Panc1 (cell line): ENCODE measurements around the gene GLIPR1L1. TPM values are rescaled to one million over a fixed set of nuclear protein-coding genes. Genes with fewer than 3 reads are reported as not detected.

Experiments
- ATAC-seq: fragments of 200-7000 bp; cut with Tn5 transposase; 2 replicates; pipeline ENCODE4 v1.9.1; 2020; ENCODE audit warnings: mild to moderate bottlenecking, moderate library complexity
- BruUV-seq: library from RNA; stranded (reverse); fragments of 400-500 nt; replicated peaks from 2 replicates; lab custom pipeline; 2021; lab: Mats Ljungman, UMichigan
- CTCF ChIA-PET: fragments of 300-600 bp; sonication (Branson Sonifier 250); formaldehyde crosslinking; loops from one replicate; lab custom pipeline; 2022; ENCODE audit warnings: antibody characterized with exemption; lab: Charles Lee
- POLR2A ChIA-PET: fragments of 300-600 bp; sonication (Branson Sonifier 250); formaldehyde crosslinking; loops from one replicate; lab custom pipeline; 2022; ENCODE audit warnings: antibody characterized with exemption; lab: Charles Lee
- DNase-seq: peaks from one replicate; pipeline ENCODE4 v3.0.0-alpha.2; 2010; ENCODE audit warnings: low read depth, low spot score
- H3K27ac ChIP-seq: 2 replicates; pipeline ENCODE4 v1.5.1; 2011; ENCODE audit warnings: mild to moderate bottlenecking, low read length, inconsistent platforms
- H3K27me3 ChIP-seq: fragments of 200-500 bp; sonication (Bioruptor generic); 2 replicates; pipeline ENCODE4 v1.6.0; 2014; ENCODE audit warnings: low read length, inconsistent platforms; ENCODE audit not compliant: control insufficient read depth, insufficient read depth
- H3K36me3 ChIP-seq: fragments of 200-500 bp; sonication (Bioruptor generic); 2 replicates; pipeline ENCODE4 v1.5.1; 2014; ENCODE audit warnings: inconsistent platforms, mild to moderate bottlenecking, low read length, moderate library complexity; ENCODE audit not compliant: control insufficient read depth, insufficient read depth
- H3K4me1 ChIP-seq: 2 replicates; pipeline ENCODE4 v1.5.1; 2011; ENCODE audit warnings: inconsistent platforms, mild to moderate bottlenecking, low read length, moderate library complexity; ENCODE audit not compliant: control insufficient read depth, insufficient read depth
- H3K4me3 ChIP-seq, 2 experiments: 2 replicates each; pipeline ENCODE4 v1.5.1; 2011 to 2012; ENCODE audit warnings: low read depth in 2 of 2, low read length in 2 of 2, mild to moderate bottlenecking in 2 of 2, inconsistent platforms in 1 of 2, moderate library complexity in 1 of 2
- H3K9me3 ChIP-seq: fragments of 200-500 bp; sonication (Bioruptor generic); 2 replicates; pipeline ENCODE4 v1.5.1; 2014; ENCODE audit warnings: low read depth, mild to moderate bottlenecking, inconsistent platforms, low read length, moderate library complexity; ENCODE audit not compliant: control insufficient read depth, insufficient read depth
- CTCF ChIP-seq: fragments of 450-650 bp; IDR thresholded peaks from 2 replicates; pipeline ENCODE4 v1.5.1; 2017; ENCODE audit warnings: mild to moderate bottlenecking
- POLR2AphosphoS5 ChIP-seq: IDR thresholded peaks from 2 replicates; pipeline ENCODE4 v1.6.1; 2012; ENCODE audit warnings: mild to moderate bottlenecking, low read depth, low read length, moderate library complexity
- REST ChIP-seq, 2 experiments: IDR thresholded peaks; 2 replicates each; pipeline ENCODE4 v1.6.1; 2011 to 2012; ENCODE audit warnings: low read depth in 2 of 2, control low read depth in 1 of 2, low read length in 1 of 2, mild to moderate bottlenecking in 1 of 2, moderate library complexity in 1 of 2; ENCODE audit not compliant: insufficient read depth in 1 of 2
- SIN3A ChIP-seq: IDR thresholded peaks from 2 replicates; pipeline ENCODE4 v1.6.1; 2012; ENCODE audit warnings: low read depth, mild to moderate bottlenecking, low read length, moderate library complexity, borderline replicate concordance; ENCODE audit not compliant: insufficient read depth
- TCF7L2 ChIP-seq: IDR thresholded peaks from 2 replicates; pipeline ENCODE4 v1.6.1; 2011; ENCODE audit warnings: mild to moderate bottlenecking, low read depth, low read length, inconsistent platforms
- in situ Hi-C: cut with HindIII; loops from 2 replicates; pipeline ENCODE4 v1.10.0; 2016; ENCODE audit warnings: low sequenced_read_pairs, low pct_unique_long_range_greater_than_20kb
- intact Hi-C: fragments of 100-400 bp; cut with micrococcal nuclease; formaldehyde crosslinking; loops from one replicate; pipeline ENCODE4 v1.10.0; 2022; ENCODE audit not compliant: unreplicated experiment
- total RNA-seq: library from RNA; stranded (reverse); gene quantifications from one replicate; pipeline ENCODE4 v1.2.1, GENCODE V29; 2021; ENCODE audit not compliant: unreplicated experiment

GLIPR1L1 gene
- total RNA-seq, 1 experiment from 2014 or later, result not detected

- intact Hi-C loops (no loop called here), in situ Hi-C loops (no loop called here)
- DNase-seq (no peak), ATAC-seq (no peak)
- BruUV-seq, result no TSS peak
- no peak overlapping the region for H3K4me3 ChIP-seq
- H3K27me3 ChIP-seq, result no peaks in the 10 kb centered on the region
- H3K9me3 ChIP-seq, result peaks cover 3% of the 10 kb centered on the region; the same call in 1 of the 2 replicates
- ChIA-PET POLR2A (no interaction called here), CTCF (no interaction called here)
- H3K4me1 ChIP-seq, result no peaks in the 10 kb centered on the region
- H3K36me3 ChIP-seq, result no peaks in the 10 kb centered on the region
- no peak for TF ChIP-seq POLR2AphosphoS5
- TF ChIP-seq SIN3A, result no peak
- TF ChIP-seq TCF7L2, result no peak
- no peak for TF ChIP-seq CTCF
- TF ChIP-seq REST (IDR thresholded peaks at IDR 0.05; ENCODE audit: insufficient read depth in 1 of 2, low read depth in 2 of 2, low read length in 1 of 2), result no peak
- H3K27ac ChIP-seq, result no peak overlapping the region
Measured at GRCh38 chr12:75364919-75365318, 30.4 kb downstream of the GLIPR1L1 start.

- ATAC-seq, result no peak
- Histone ChIP-seq H3K27me3 (no peaks in the 10 kb centered on the region), H3K36me3 (no peaks in the 10 kb centered on the region), H3K4me3 (no peak overlapping the region), H3K9me3 (peaks cover 3% of the 10 kb centered on the region; the same call in 1 of the 2 replicates), H3K27ac (no peak overlapping the region), H3K4me1 (no peaks in the 10 kb centered on the region)
- BruUV-seq, result no TSS peak
- no peak for DNase-seq
- TF ChIP-seq SIN3A, result no peak
- TF ChIP-seq POLR2AphosphoS5, result no peak
- TF ChIP-seq CTCF, result no peak
- intact Hi-C loops, result no loop called here
- in situ Hi-C loops, result no loop called here
- POLR2A ChIA-PET, result no interaction called here
- CTCF ChIA-PET, result no interaction called here
Measured at GRCh38 chr12:75366629-75367028, 32.2 kb downstream of the GLIPR1L1 start.

GRCh38 chr12:75374971-75375370 is 40.5 kb downstream of the GLIPR1L1 start:
- ChIA-PET CTCF (no interaction called here), POLR2A (no interaction called here)
- Histone ChIP-seq H3K4me3 (no peak overlapping the region), H3K4me1 (no peaks in the 10 kb centered on the region), H3K27me3 (no peaks in the 10 kb centered on the region), H3K27ac (no peak overlapping the region), H3K9me3 (no peaks in the 10 kb centered on the region), H3K36me3 (no peaks in the 10 kb centered on the region)
- BruUV-seq, result no TSS peak
- in situ Hi-C loops, result no loop called here
- intact Hi-C loops, result no loop called here
- DNase-seq (no peak), ATAC-seq (no peak)
- TF ChIP-seq POLR2AphosphoS5, result no peak
- no peak for TF ChIP-seq CTCF
- no peak for TF ChIP-seq REST (IDR thresholded peaks at IDR 0.05; ENCODE audit: insufficient read depth in 1 of 2, low read depth in 2 of 2, low read length in 1 of 2)
- no peak for TF ChIP-seq SIN3A
- no peak for TF ChIP-seq TCF7L2
